ENCODE measurements around the gene COQ5. TPM values are rescaled to one million over a fixed set of nuclear protein-coding genes. Genes with fewer than 3 reads are reported as not detected.

COQ5 gene
- total and polyA plus RNA-seq, 2 experiments from 2014 or later = 30.7 to 32.6 TPM

GRCh38 chr12:120495731-120496412 is 33.1 kb downstream of the COQ5 start, which contains the start of gene DYNLL1:
DYNLL1 (plus strand) TSS chr12:120496113; CDS start chr12:120496422, 309 bp downstream.
- peaks cover 14% of the 10 kb centered on the region; the same call in 1 of the 2 replicates for H3K4me1 ChIP-seq (ENCODE audit: insufficient read depth)
- peaks cover 21% of the 10 kb centered on the region for H3K4me1 Mint-ChIP-seq
- H3K27ac Mint-ChIP-seq = peak within 1 kb of the TSS; percentile 97
- H3K9me3 Mint-ChIP-seq = peaks cover 2% of the 10 kb centered on the region; the same call in 2 of the 3 replicates
- H4K20me1 ChIP-seq (replicated peaks; ENCODE audit: insufficient read depth) = peaks cover 19% of the 10 kb centered on the region
- peaks cover 23% of the 10 kb centered on the region for H3K79me2 ChIP-seq (replicated peaks; ENCODE audit: insufficient read depth)
- H3K4me3 Mint-ChIP-seq = peak within 1 kb of the TSS; percentile 97
- H3K9me2 ChIP-seq (ENCODE audit: insufficient read depth) = no peaks in the 10 kb centered on the region
- ATAC-seq (peak; percentile 91), DNase-seq (ENCODE audit: low spot score) (peak; percentile 98)
- H3K27me3 ChIP-seq (ENCODE audit: insufficient read depth) = no peaks in the 10 kb centered on the region
- H3K27ac ChIP-seq (ENCODE audit: low read depth) = peak within 1 kb of the TSS; percentile 81
- peaks cover 14% of the 10 kb centered on the region for H3F3A ChIP-seq (replicated peaks; ENCODE audit: low read depth)
- TF ChIP-seq EZH2 (IDR thresholded peaks at IDR 0.05; ENCODE audit: low read depth, unreplicated experiment) (no peak), ZNF462 (CRISPR knock-in tag; IDR thresholded peaks at IDR 0.05) (no peak), CREB1 (CRISPR knock-in tag; IDR thresholded peaks at IDR 0.05; ENCODE audit: low read depth) (peak; percentile 72), JUNB (IDR thresholded peaks at IDR 0.05; ENCODE audit: unreplicated experiment) (no peak), REST (IDR thresholded peaks at IDR 0.05; ENCODE audit: unreplicated experiment) (peak; percentile 55), NANOG (IDR thresholded peaks at IDR 0.05; ENCODE audit: borderline replicate concordance) (no peak), EZH2phosphoT487 (IDR thresholded peaks at IDR 0.05; ENCODE audit: unreplicated experiment) (no peak), STAT1 (IDR thresholded peaks at IDR 0.05; ENCODE audit: unreplicated experiment) (no peak), ZNF331 (CRISPR knock-in tag; IDR thresholded peaks at IDR 0.05; ENCODE audit: low read depth) (no peak), POLR2AphosphoS5 (IDR thresholded peaks at IDR 0.05; ENCODE audit: low read depth) (peak; percentile 98), ZNF114 (CRISPR knock-in tag; IDR thresholded peaks at IDR 0.05) (no peak)
- TF ChIP-seq, protein P1, sequence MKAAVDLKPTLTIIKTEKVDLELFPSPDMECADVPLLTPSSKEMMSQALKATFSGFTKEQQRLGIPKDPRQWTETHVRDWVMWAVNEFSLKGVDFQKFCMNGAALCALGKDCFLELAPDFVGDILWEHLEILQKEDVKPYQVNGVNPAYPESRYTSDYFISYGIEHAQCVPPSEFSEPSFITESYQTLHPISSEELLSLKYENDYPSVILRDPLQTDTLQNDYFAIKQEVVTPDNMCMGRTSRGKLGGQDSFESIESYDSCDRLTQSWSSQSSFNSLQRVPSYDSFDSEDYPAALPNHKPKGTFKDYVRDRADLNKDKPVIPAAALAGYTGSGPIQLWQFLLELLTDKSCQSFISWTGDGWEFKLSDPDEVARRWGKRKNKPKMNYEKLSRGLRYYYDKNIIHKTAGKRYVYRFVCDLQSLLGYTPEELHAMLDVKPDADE (IDR thresholded peaks at IDR 0.05) = no peak
- TF ChIP-seq, protein P2, sequence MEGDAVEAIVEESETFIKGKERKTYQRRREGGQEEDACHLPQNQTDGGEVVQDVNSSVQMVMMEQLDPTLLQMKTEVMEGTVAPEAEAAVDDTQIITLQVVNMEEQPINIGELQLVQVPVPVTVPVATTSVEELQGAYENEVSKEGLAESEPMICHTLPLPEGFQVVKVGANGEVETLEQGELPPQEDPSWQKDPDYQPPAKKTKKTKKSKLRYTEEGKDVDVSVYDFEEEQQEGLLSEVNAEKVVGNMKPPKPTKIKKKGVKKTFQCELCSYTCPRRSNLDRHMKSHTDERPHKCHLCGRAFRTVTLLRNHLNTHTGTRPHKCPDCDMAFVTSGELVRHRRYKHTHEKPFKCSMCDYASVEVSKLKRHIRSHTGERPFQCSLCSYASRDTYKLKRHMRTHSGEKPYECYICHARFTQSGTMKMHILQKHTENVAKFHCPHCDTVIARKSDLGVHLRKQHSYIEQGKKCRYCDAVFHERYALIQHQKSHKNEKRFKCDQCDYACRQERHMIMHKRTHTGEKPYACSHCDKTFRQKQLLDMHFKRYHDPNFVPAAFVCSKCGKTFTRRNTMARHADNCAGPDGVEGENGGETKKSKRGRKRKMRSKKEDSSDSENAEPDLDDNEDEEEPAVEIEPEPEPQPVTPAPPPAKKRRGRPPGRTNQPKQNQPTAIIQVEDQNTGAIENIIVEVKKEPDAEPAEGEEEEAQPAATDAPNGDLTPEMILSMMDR (conservative IDR thresholded peaks at IDR 0.05; ENCODE audit: low read depth in 2 of 2) = no peak
- H3K27me3 Mint-ChIP-seq (ENCODE audit: insufficient read depth, low read depth, poor library complexity) = peaks cover 9% of the 10 kb centered on the region
- H3K4me3 ChIP-seq = peak within 1 kb of the TSS; percentile 98
- peaks cover 40% of the 10 kb centered on the region for H3K36me3 Mint-ChIP-seq (ENCODE audit: low read depth)
- H2AFZ ChIP-seq = peak within 1 kb of the TSS; percentile 88
- peaks cover 10% of the 10 kb centered on the region; the same call in 1 of the 2 replicates for H3K36me3 ChIP-seq (ENCODE audit: insufficient read depth)
- H3K4me2 ChIP-seq = peak within 1 kb of the TSS; percentile 99

Data from GM23338 (cell line).